HepG2 (cell line): Measurements from ENCODE around the gene PLD2. TPM values are rescaled to one million over a fixed set of nuclear protein-coding genes. Genes with fewer than 3 reads are reported as not detected.

Source experiments
- CSRNP2 ChIP-seq: sonication (generic); formaldehyde crosslinking; conservative IDR thresholded peaks from 2 replicates; pipeline ENCODE4 v1.8.0; 2022; ENCODE audit warnings: low read depth, missing genetic modification reagents
- EP300 ChIP-seq, 3 experiments: sonication (generic) in 1 of 3; formaldehyde crosslinking in 1 of 3; IDR thresholded peaks; 2 replicates each; pipeline versions ENCODE4 v1.5.1 to v1.6.1; 2011 to 2020; ENCODE audit warnings: low read depth in 2 of 3, low read length in 2 of 3, borderline replicate concordance in 1 of 3, improper control_type of control experiment in 1 of 3, mild to moderate bottlenecking in 1 of 3, missing genetic modification reagents in 1 of 3, moderate library complexity in 1 of 3
- GRHL1 ChIP-seq: sonication (generic); formaldehyde crosslinking; conservative IDR thresholded peaks from 2 replicates; pipeline ENCODE4 v1.8.0; 2022; ENCODE audit warnings: missing genetic modification reagents
- HNRNPH1 ChIP-seq: fragments of 200-400 bp; formaldehyde crosslinking; optimal IDR thresholded peaks from 2 replicates; pipeline ENCODE3; 2017; ENCODE audit warnings: mild to moderate bottlenecking, low read depth, low read length
- JUND ChIP-seq: sonication (generic); formaldehyde crosslinking; IDR thresholded peaks from 2 replicates; pipeline ENCODE4 v1.8.0; 2022; ENCODE audit warnings: mild to moderate bottlenecking, missing genetic modification reagents
- KMT2A ChIP-seq: sonication (generic); formaldehyde crosslinking; IDR thresholded peaks from 2 replicates; pipeline ENCODE4 v1.4.0; 2020; ENCODE audit warnings: missing genetic modification reagents
- NR2F2 ChIP-seq: IDR thresholded peaks from 2 replicates; pipeline ENCODE4 v1.6.1; 2012; ENCODE audit warnings: low read depth, inconsistent platforms, borderline replicate concordance
- POGZ ChIP-seq: sonication (generic); formaldehyde crosslinking; IDR thresholded peaks from 2 replicates; pipeline ENCODE4 v1.4.0; 2020; ENCODE audit warnings: mild to moderate bottlenecking, missing genetic modification reagents
- PRMT3 ChIP-seq: sonication (generic); formaldehyde crosslinking; IDR thresholded peaks from 2 replicates; pipeline ENCODE4 v1.8.1; 2022; ENCODE audit warnings: low read depth, mild to moderate bottlenecking, moderate library complexity, missing genetic modification reagents, borderline replicate concordance
- TBX3 ChIP-seq: fragments of 450-650 bp; IDR thresholded peaks from 2 replicates; pipeline ENCODE4 v1.6.1; 2017; ENCODE audit warnings: antibody characterized with exemption, mild to moderate bottlenecking, inconsistent platforms, borderline replicate concordance
- ZNF275 ChIP-seq: sonication (generic); formaldehyde crosslinking; IDR thresholded peaks from 2 replicates; pipeline ENCODE4 v1.8.0; 2022; ENCODE audit warnings: missing genetic modification reagents, mild to moderate bottlenecking, inconsistent platforms, borderline replicate concordance
- ZNF451 ChIP-seq: sonication (generic); formaldehyde crosslinking; IDR thresholded peaks from 2 replicates; pipeline ENCODE4 v1.5.0; 2020; ENCODE audit warnings: mild to moderate bottlenecking, missing genetic modification reagents
- ZNF646 ChIP-seq: sonication (generic); formaldehyde crosslinking; IDR thresholded peaks from 2 replicates; pipeline ENCODE4 v1.9.0; 2021; ENCODE audit warnings: mild to moderate bottlenecking, missing genetic modification reagents
- ZNF737 ChIP-seq: sonication (generic); formaldehyde crosslinking; IDR thresholded peaks from 2 replicates; pipeline ENCODE4 v1.5.0; 2020; ENCODE audit warnings: missing genetic modification reagents, mild to moderate bottlenecking, borderline replicate concordance
- polyA plus RNA-seq, 8 experiments: library from polyadenylated mRNA; depleted of rRNA in 3 of 8; stranded (reverse) in 7 of 8; unstranded in 1 of 8; fragments of >200 nt; fragmentation: Illumina TruSeq in 4 of 8; extraction: Trizol in 4 of 8; gene quantifications; 2 replicates each; pipeline versions ENCODE4 v1.2.1 to v1.2.3, GENCODE V29; 2011 to 2016; ENCODE audit warnings: low read depth in 4 of 8, missing spikeins in 1 of 8, mixed read lengths in 1 of 8; ENCODE audit not compliant: insufficient read depth in 1 of 8
- total RNA-seq, 5 experiments: library from RNA; depleted of rRNA; stranded (reverse); fragments of >200 nt; fragmentation: Illumina TruSeq; extraction: Trizol; gene quantifications; 2 replicates each; pipeline ENCODE4 v1.2.3, GENCODE V29; 2016; ENCODE audit warnings: low read depth in 1 of 5
- TF ChIP-seq, protein P1 (sequence below): sonication (generic); formaldehyde crosslinking; IDR thresholded peaks from 2 replicates; pipeline ENCODE4 v1.4.0; 2020; ENCODE audit warnings: mild to moderate bottlenecking, low read depth, missing genetic modification reagents

PLD2 gene
- total and polyA plus RNA-seq, 2 of the 13 experiments (the other 11 are each of a cell fraction or from before 2014, with no cell fraction given): 13.4 to 29.7 TPM

- no peak for TF ChIP-seq PRMT3
- TF ChIP-seq GRHL1: no peak
- TF ChIP-seq KMT2A: peak; percentile 52; the same call in 1 of the 2 replicates
- no peak; the same call in 1 of the 2 replicates for TF ChIP-seq POGZ (CRISPR knock-in tag)
- TF ChIP-seq, protein P1, sequence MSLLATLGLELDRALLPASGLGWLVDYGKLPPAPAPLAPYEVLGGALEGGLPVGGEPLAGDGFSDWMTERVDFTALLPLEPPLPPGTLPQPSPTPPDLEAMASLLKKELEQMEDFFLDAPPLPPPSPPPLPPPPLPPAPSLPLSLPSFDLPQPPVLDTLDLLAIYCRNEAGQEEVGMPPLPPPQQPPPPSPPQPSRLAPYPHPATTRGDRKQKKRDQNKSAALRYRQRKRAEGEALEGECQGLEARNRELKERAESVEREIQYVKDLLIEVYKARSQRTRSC (CRISPR knock-in tag): no peak
- no peak for TF ChIP-seq CSRNP2 (CRISPR knock-in tag)
- no peak for TF ChIP-seq NR2F2
- TF ChIP-seq ZNF646 (CRISPR knock-in tag): no peak
- no peak; the same call in 1 of the 2 replicates for TF ChIP-seq ZNF451 (CRISPR knock-in tag)
- peak; percentile 74; the same call in 1 of the 2 replicates for TF ChIP-seq TBX3
- no peak for TF ChIP-seq ZNF737 (CRISPR knock-in tag)
- no peak for TF ChIP-seq HNRNPH1
- peak; percentile 22; the same call in 1 of the 2 replicates for TF ChIP-seq JUND (CRISPR knock-in tag)
- peak in 1 of 2 experiments; percentile 84; a peak in 2 of 4 replicates for TF ChIP-seq EP300 (IDR thresholded peaks at IDR 0.05; ENCODE audit: low read depth in 2 of 2, low read length in 2 of 2)
- TF ChIP-seq EP300 (CRISPR knock-in tag; IDR thresholded peaks at IDR 0.05; ENCODE audit: borderline replicate concordance): peak; percentile 68; the same call in 1 of the 2 replicates
- peak; percentile 84; the same call in 1 of the 2 replicates for TF ChIP-seq ZNF275 (CRISPR knock-in tag)
These were observed 35.3 kb upstream of the PLD2 start, which contains the start of gene TM4SF5 (continued) for GRCh38 chr17:4771519-4772234.
